K562 (cell line): ENCODE measurements around the gene ABRAXAS1. TPM values are rescaled to one million over a fixed set of nuclear protein-coding genes. Genes with fewer than 3 reads are reported as not detected.

ENCODE experiments used
- ATAC-seq: fragments of 200-7000 bp; cut with Tn5 transposase; 3 replicates; pipeline ENCODE4 v1.9.1; 2020; ENCODE audit warnings: moderate library complexity
- BruUV-seq: library from RNA; stranded (reverse); fragments of 400-500 nt; replicated peaks from 2 replicates; lab custom pipeline; 2021; lab: Mats Ljungman, UMichigan
- CTCF ChIA-PET: fragments of 300-600 bp; formaldehyde crosslinking; extraction: SDS; loops from one replicate; lab custom pipeline; 2021; ENCODE audit warnings: low intra/inter-chr PET ratio; lab: Yijun Ruan, JAX
- POLR2A ChIA-PET: fragments of 300-600, 350-650 bp; sonication (Branson Sonifier 250); formaldehyde crosslinking; extraction: SDS; loops from one replicate; lab custom pipeline; 2021; ENCODE audit warnings: antibody characterized with exemption, inconsistent platforms; lab: Yijun Ruan, JAX
- DNase-seq, 4 experiments: peaks; one replicate each; pipeline versions ENCODE4 v3.0.0 to v3.0.0-alpha.2; 2011 to 2018; ENCODE audit warnings: low spot score in 3 of 4, mixed read lengths in 3 of 4; ENCODE audit errors: extremely low read depth in 1 of 4
- FAIRE-seq: peaks from 2 replicates; lab custom pipeline; 2011; peaks lifted over from hg19 to GRCh38; lab: Jason Lieb, UNC
- H2AFZ ChIP-seq: 2 replicates; pipeline ENCODE4 v1.6.0; 2011; ENCODE audit warnings: low read depth, low read length, control low read depth, inconsistent platforms
- H3K27ac ChIP-seq: fragments of 200-600 bp; 3 replicates; pipeline ENCODE4 v1.8.0; 2011; ENCODE audit warnings: low read depth, mild to moderate bottlenecking, control low read depth, inconsistent platforms, low read length, moderate library complexity, mixed read lengths; ENCODE audit errors: extremely low read depth
- H3K27me3 ChIP-seq, 2 experiments: fragments of 300-600 bp in 1 of 2; 2 replicates in 1 of 2; 3 replicates in 1 of 2; pipeline versions ENCODE4 v1.6.0 to v1.8.0; 2011; ENCODE audit warnings: inconsistent platforms in 2 of 2, low read length in 2 of 2, mild to moderate bottlenecking in 1 of 2, mixed read lengths in 1 of 2, moderate library complexity in 1 of 2; ENCODE audit not compliant: control insufficient read depth in 2 of 2, insufficient read depth in 2 of 2
- H3K36me3 ChIP-seq: fragments of 300-600 bp; 3 replicates; pipeline ENCODE4 v1.8.0; 2011; ENCODE audit warnings: mild to moderate bottlenecking, low read length, inconsistent platforms; ENCODE audit not compliant: control insufficient read depth, insufficient read depth
- H3K4me1 ChIP-seq, 2 experiments: fragments of 200-600 bp in 1 of 2; replicated peaks in 1 of 2; 2 replicates in 1 of 2; 3 replicates in 1 of 2; pipeline versions ENCODE4 v1.5.1 to v1.8.0; 2011; ENCODE audit warnings: inconsistent platforms in 2 of 2, low read length in 2 of 2, mild to moderate bottlenecking in 1 of 2, mixed read lengths in 1 of 2, moderate library complexity in 1 of 2; ENCODE audit not compliant: control insufficient read depth in 2 of 2, insufficient read depth in 2 of 2
- H3K4me2 ChIP-seq: 2 replicates; pipeline ENCODE4 v1.6.1; 2011; ENCODE audit warnings: low read length, control low read depth, inconsistent platforms, mixed read lengths; ENCODE audit not compliant: insufficient read depth
- H3K4me3 ChIP-seq: fragments of 200-600 bp; sonication (generic), shearing (Covaris generic); 2 replicates; pipeline ENCODE4 v1.5.1; 2016; ENCODE audit warnings: control low read depth, inconsistent platforms
- H3K79me2 ChIP-seq: fragments of 200-600 bp; 3 replicates; pipeline ENCODE4 v1.8.0; 2011; ENCODE audit warnings: low read length, inconsistent platforms; ENCODE audit not compliant: control insufficient read depth, insufficient read depth
- H3K9ac ChIP-seq, 2 experiments: 2 replicates each; pipeline versions ENCODE4 v1.6.0 to v1.6.1; 2011; ENCODE audit warnings: low read depth in 2 of 2, low read length in 2 of 2, control low read depth in 1 of 2, inconsistent platforms in 1 of 2, mild to moderate bottlenecking in 1 of 2, mixed read lengths in 1 of 2; ENCODE audit not compliant: insufficient read depth in 1 of 2
- H3K9me1 ChIP-seq: one replicate; pipeline ENCODE4 v1.6.0; 2011; ENCODE audit warnings: inconsistent platforms, mild to moderate bottlenecking, low read length, moderate library complexity; ENCODE audit not compliant: control insufficient read depth, insufficient read depth
- H3K9me3 ChIP-seq: replicated peaks from 2 replicates; pipeline ENCODE4 v1.5.1; 2011; ENCODE audit warnings: low read depth, low read length, inconsistent platforms; ENCODE audit not compliant: control insufficient read depth, insufficient read depth
- H4K20me1 ChIP-seq: replicated peaks from 2 replicates; pipeline ENCODE4 v1.6.1; 2011; ENCODE audit warnings: low read length, inconsistent platforms, mixed read lengths; ENCODE audit not compliant: control insufficient read depth, insufficient read depth
- GTF2F1 ChIP-seq: IDR thresholded peaks from 2 replicates; pipeline ENCODE4 v1.6.1; 2011; ENCODE audit warnings: low read depth, low read length, improper control_type of control experiment
- HOXB6 ChIP-seq: fragments of 250-450 bp; sonication (Bioruptor Pico); IDR thresholded peaks from 2 replicates; pipeline ENCODE4 v1.5.1; 2022; ENCODE audit warnings: mild to moderate bottlenecking, borderline replicate concordance
- KAT7 ChIP-seq: sonication (generic); formaldehyde crosslinking; IDR thresholded peaks from 2 replicates; pipeline ENCODE4 v1.8.0; 2022; ENCODE audit warnings: missing genetic modification reagents, mild to moderate bottlenecking, borderline replicate concordance
- MAFF ChIP-seq: IDR thresholded peaks from 2 replicates; pipeline ENCODE4 v1.6.1; 2012; ENCODE audit warnings: low read length, improper control_type of control experiment
- MYBL2 ChIP-seq, 2 experiments: fragments of 450-650 bp in 1 of 2; sonication (generic) in 1 of 2; formaldehyde crosslinking in 1 of 2; IDR thresholded peaks; 2 replicates each; pipeline versions ENCODE4 v1.6.1 to v1.8.1; 2017 to 2022; ENCODE audit warnings: borderline replicate concordance in 1 of 2, inconsistent platforms in 1 of 2, low read depth in 1 of 2, mild to moderate bottlenecking in 1 of 2, missing genetic modification reagents in 1 of 2, moderate library complexity in 1 of 2
- PCBP1 ChIP-seq: fragments of 200-400 bp; formaldehyde crosslinking; IDR thresholded peaks from 2 replicates; pipeline ENCODE4 v1.6.1; 2018; ENCODE audit warnings: mild to moderate bottlenecking, low read depth, low read length; ENCODE audit not compliant: poor library complexity, severe bottlenecking
- PCBP2 ChIP-seq: fragments of 200-400 bp; formaldehyde crosslinking; IDR thresholded peaks from 2 replicates; pipeline ENCODE4 v1.6.1; 2018; ENCODE audit warnings: low read length, low read depth, mild to moderate bottlenecking, moderate library complexity; ENCODE audit not compliant: poor library complexity, severe bottlenecking
- ZNF197 ChIP-seq: fragments of 200-800 bp; sonication (Bioruptor generic); IDR thresholded peaks from 2 replicates; pipeline ENCODE4 v1.6.1; 2016; ENCODE audit warnings: low read depth, missing genetic modification characterization, missing compliant biosample characterization
- ZNF445 ChIP-seq: fragments of 250-450 bp; sonication (Bioruptor Pico); IDR thresholded peaks from 2 replicates; pipeline ENCODE4 v1.4.0; 2020; ENCODE audit warnings: low read depth, mild to moderate bottlenecking, moderate library complexity
- ZNF584 ChIP-seq: fragments of 200-800 bp; sonication (Bioruptor generic); IDR thresholded peaks from 2 replicates; pipeline ENCODE4 v1.6.1; 2016; ENCODE audit warnings: low read depth, mild to moderate bottlenecking, missing genetic modification characterization, missing compliant biosample characterization
- ZNF76 ChIP-seq: fragments of 250-450 bp; sonication (Bioruptor Pico); IDR thresholded peaks from 2 replicates; pipeline ENCODE4 v1.4.0; 2020; ENCODE audit warnings: mild to moderate bottlenecking, moderate library complexity, borderline replicate concordance
- WGBS: fragments of 100-300 bp; shearing (Covaris generic); methylation state at CpG from one replicate; pipeline ENCODE4 v1.1.6; 2016; ENCODE audit warnings: low coverage, mixed read lengths; ENCODE audit not compliant: insufficient coverage; ENCODE audit errors: missing lambda C conversion rate; 5-methylcytosine and 5-hydroxymethylcytosine counted together
- in situ Hi-C: fragments of 300-500 bp; cut with MboI; formaldehyde crosslinking; loops from 4 replicates; pipeline ENCODE4 v1.15.0; 2018; ENCODE audit warnings: inconsistent platforms, mixed read lengths
- intact Hi-C: fragments of 100-400 bp; cut with micrococcal nuclease; formaldehyde crosslinking; loops from 2 replicates; pipeline ENCODE4 v1.14.2; 2022
- polyA plus RNA-seq, 8 experiments: library from polyadenylated mRNA; depleted of rRNA in 4 of 8; stranded (reverse) in 5 of 8; unstranded in 3 of 8; fragments of >200 nt; fragmentation: Nextera tagmentation in 2 of 8; fragmentation: Illumina TruSeq in 1 of 8; extraction: Ambion mirVana in 2 of 8; extraction: Trizol in 1 of 8; gene quantifications; 2 replicates each; pipeline versions ENCODE4 v1.2.1 to v1.2.3, GENCODE V29; 2011 to 2014; ENCODE audit warnings: inconsistent platforms in 1 of 8, missing spikeins in 1 of 8
- total RNA-seq, 7 experiments: library from RNA; depleted of rRNA in 6 of 7; stranded (reverse); fragments of >200 nt in 6 of 7; fragmentation: Illumina TruSeq in 2 of 7; extraction: Trizol in 2 of 7; gene quantifications; 2 replicates each; pipeline versions ENCODE4 v1.2.1 to v1.2.3, GENCODE V29; 2011 to 2021; ENCODE audit warnings: low replicate concordance in 1 of 7
- TF ChIP-seq, protein P1 (sequence below), 2 experiments: fragments of 450-650 bp; conservative IDR thresholded peaks; 2 replicates each; pipeline ENCODE4 v1.6.1; 2017; ENCODE audit warnings: mild to moderate bottlenecking in 2 of 2, moderate library complexity in 2 of 2
- TF ChIP-seq, protein P2 (sequence below): fragments of 450-650 bp; IDR thresholded peaks from 2 replicates; pipeline ENCODE4 v1.6.1; 2016; ENCODE audit warnings: mild to moderate bottlenecking
- TF ChIP-seq, protein P3 (sequence below): sonication (generic); formaldehyde crosslinking; IDR thresholded peaks from 2 replicates; pipeline ENCODE4 v1.9.0; 2022; ENCODE audit warnings: mild to moderate bottlenecking, missing genetic modification reagents
- TF ChIP-seq, protein P4 (sequence below), 2 experiments: fragments of 450-650 bp in 1 of 2; sonication (generic) in 1 of 2; formaldehyde crosslinking in 1 of 2; IDR thresholded peaks in 1 of 2; conservative IDR thresholded peaks in 1 of 2; 2 replicates each; pipeline versions ENCODE4 v1.6.1 to v1.8.1; 2016 to 2023; ENCODE audit warnings: mild to moderate bottlenecking in 2 of 2, moderate library complexity in 2 of 2, inconsistent platforms in 1 of 2, missing genetic modification reagents in 1 of 2

ABRAXAS1 gene
- total and polyA plus RNA-seq, 9 of the 15 experiments (the other 6 are each of a cell fraction or from before 2014, with no cell fraction given): 10.8 to 48.3 (median 22.1) TPM

DNA sequence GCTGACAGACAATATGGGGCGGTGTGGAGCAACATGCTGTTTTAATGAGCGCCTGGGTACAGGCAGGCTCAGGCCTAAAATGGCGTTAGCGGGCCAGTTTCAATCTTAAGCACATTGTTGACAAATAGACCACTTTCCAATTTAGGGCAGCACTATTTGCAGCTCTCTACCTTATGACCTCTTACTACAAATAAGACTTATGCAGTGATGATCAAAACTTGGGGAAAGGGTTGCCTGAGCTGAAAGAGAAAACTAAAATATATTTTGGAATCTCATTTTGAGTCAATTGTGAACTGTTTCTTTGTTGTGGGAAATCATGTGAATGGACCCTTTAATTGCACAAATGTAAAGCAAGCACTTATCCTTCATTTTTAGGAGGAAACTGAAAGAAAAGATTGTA is 25.5 kb upstream of the ABRAXAS1 start:
- WGBS: 93% methylated on average over 4 of the region's 4 CpGs
- no peaks in the 10 kb centered on the region for H3K27me3 ChIP-seq
- no peaks in the 10 kb centered on the region for H3K4me1 ChIP-seq
- H3K27ac ChIP-seq: no peak overlapping the region
- in situ Hi-C loops: loop anchor here (5.0 to 25.0 kb wide), 2 partner anchors 127 to 1002 kb away; no protein-coding TSS in a partner anchor
- H3K4me2 ChIP-seq: no peak overlapping the region
- CTCF ChIA-PET: no interaction called here
- DNase-seq: no peak
- FAIRE-seq: no peak
- no peaks in the 10 kb centered on the region for H3K9me3 ChIP-seq
- no peaks in the 10 kb centered on the region for H4K20me1 ChIP-seq
- no peak for ATAC-seq
- no peaks in the 10 kb centered on the region for H3K36me3 ChIP-seq
- no peaks in the 10 kb centered on the region for H3K79me2 ChIP-seq
- no peak overlapping the region for H3K9ac ChIP-seq
- no TSS peak for BruUV-seq
- POLR2A ChIA-PET: interaction anchor here (1.1 kb wide), 1 partner anchor 13 kb away, joined by 5 read pairs; no protein-coding TSS in a partner anchor
- no peak overlapping the region for H2AFZ ChIP-seq
- no peaks in the 10 kb centered on the region for H3K9me1 ChIP-seq
- intact Hi-C loops: no loop called here
- H3K4me3 ChIP-seq: no peak overlapping the region
- no peak for TF ChIP-seq ZNF445
- no peak for TF ChIP-seq ZNF584 (CRISPR knock-in tag)
- TF ChIP-seq KAT7 (CRISPR knock-in tag): no peak
- TF ChIP-seq GTF2F1: no peak
- TF ChIP-seq, protein P1, sequence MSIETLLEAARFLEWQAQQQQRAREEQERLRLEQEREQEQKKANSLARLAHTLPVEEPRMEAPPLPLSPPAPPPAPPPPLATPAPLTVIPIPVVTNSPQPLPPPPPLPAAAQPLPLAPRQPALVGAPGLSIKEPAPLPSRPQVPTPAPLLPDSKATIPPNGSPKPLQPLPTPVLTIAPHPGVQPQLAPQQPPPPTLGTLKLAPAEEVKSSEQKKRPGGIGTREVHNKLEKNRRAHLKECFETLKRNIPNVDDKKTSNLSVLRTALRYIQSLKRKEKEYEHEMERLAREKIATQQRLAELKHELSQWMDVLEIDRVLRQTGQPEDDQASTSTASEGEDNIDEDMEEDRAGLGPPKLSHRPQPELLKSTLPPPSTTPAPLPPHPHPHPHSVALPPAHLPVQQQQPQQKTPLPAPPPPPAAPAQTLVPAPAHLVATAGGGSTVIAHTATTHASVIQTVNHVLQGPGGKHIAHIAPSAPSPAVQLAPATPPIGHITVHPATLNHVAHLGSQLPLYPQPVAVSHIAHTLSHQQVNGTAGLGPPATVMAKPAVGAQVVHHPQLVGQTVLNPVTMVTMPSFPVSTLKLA (conservative IDR thresholded peaks at IDR 0.05): no peak
- TF ChIP-seq ZNF76 (CRISPR knock-in tag): no peak
- TF ChIP-seq MAFF: no peak
- TF ChIP-seq PCBP1: no peak
- TF ChIP-seq, protein P2, sequence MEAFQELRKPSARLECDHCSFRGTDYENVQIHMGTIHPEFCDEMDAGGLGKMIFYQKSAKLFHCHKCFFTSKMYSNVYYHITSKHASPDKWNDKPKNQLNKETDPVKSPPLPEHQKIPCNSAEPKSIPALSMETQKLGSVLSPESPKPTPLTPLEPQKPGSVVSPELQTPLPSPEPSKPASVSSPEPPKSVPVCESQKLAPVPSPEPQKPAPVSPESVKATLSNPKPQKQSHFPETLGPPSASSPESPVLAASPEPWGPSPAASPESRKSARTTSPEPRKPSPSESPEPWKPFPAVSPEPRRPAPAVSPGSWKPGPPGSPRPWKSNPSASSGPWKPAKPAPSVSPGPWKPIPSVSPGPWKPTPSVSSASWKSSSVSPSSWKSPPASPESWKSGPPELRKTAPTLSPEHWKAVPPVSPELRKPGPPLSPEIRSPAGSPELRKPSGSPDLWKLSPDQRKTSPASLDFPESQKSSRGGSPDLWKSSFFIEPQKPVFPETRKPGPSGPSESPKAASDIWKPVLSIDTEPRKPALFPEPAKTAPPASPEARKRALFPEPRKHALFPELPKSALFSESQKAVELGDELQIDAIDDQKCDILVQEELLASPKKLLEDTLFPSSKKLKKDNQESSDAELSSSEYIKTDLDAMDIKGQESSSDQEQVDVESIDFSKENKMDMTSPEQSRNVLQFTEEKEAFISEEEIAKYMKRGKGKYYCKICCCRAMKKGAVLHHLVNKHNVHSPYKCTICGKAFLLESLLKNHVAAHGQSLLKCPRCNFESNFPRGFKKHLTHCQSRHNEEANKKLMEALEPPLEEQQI: no peak
- no peak for TF ChIP-seq HOXB6 (CRISPR knock-in tag)
- TF ChIP-seq, protein P3, sequence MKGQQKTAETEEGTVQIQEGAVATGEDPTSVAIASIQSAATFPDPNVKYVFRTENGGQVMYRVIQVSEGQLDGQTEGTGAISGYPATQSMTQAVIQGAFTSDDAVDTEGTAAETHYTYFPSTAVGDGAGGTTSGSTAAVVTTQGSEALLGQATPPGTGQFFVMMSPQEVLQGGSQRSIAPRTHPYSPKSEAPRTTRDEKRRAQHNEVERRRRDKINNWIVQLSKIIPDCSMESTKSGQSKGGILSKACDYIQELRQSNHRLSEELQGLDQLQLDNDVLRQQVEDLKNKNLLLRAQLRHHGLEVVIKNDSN (CRISPR knock-in tag): no peak
- no peak for TF ChIP-seq ZNF197 (CRISPR knock-in tag)
- TF ChIP-seq, protein P4, sequence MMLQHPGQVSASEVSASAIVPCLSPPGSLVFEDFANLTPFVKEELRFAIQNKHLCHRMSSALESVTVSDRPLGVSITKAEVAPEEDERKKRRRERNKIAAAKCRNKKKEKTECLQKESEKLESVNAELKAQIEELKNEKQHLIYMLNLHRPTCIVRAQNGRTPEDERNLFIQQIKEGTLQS (IDR thresholded peaks at IDR 0.05): no peak
- TF ChIP-seq, protein P4 (CRISPR knock-in tag; conservative IDR thresholded peaks at IDR 0.05): no peak
- TF ChIP-seq PCBP2: no peak
- TF ChIP-seq MYBL2 (IDR thresholded peaks at IDR 0.05; ENCODE audit: low read depth): no peak
- TF ChIP-seq MYBL2 (CRISPR knock-in tag; IDR thresholded peaks at IDR 0.05; ENCODE audit: borderline replicate concordance): no peak
